Measurements from ENCODE around the gene HDAC4. TPM values are rescaled to one million over a fixed set of nuclear protein-coding genes. Genes with fewer than 3 reads are reported as not detected.

Gene HDAC4
- total and polyA plus RNA-seq, 2 of the 8 experiments (the other 6 are each of a cell fraction or from before 2014, with no cell fraction given): 15.4 to 31.5 TPM

DNA sequence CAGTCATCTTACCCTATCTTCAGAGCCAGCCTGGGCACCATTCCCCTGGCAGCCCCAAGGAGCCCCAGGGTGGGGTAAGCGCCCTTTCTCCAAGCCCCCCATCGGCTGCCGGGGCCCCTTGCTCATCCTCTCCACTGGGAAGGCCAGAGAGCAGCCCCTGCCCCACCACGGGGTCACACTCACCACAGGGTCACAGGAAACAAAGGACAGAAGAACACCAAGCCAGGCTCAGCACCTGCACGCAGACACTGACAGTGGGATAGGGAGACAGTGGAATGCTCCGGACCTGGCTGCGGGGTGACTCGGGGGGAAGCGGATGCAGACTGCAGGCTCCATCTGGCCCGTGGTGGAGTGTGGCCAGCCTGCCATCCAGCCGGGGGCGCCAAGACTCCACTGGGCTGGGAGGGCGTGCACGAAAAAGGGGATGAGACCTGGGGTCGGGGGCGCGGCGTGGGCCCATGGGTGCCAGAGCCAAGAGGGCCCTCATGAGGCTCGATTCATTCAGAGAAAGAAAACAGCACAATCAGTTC lies 21.1 kb downstream of the HDAC4 start:
- ChIA-PET POLR2A (ENCODE audit: partially characterized antibody) (interaction anchor here (1.5 kb wide), 1 partner anchor 10 kb away, joined by 5 read pairs; no protein-coding TSS in a partner anchor), CTCF (ENCODE audit: partially characterized antibody) (interaction anchor here (0.6 to 4.1 kb wide), 7 partner anchors 11 to 976 kb away, joined by 3 to 30 read pairs (median 3); no protein-coding TSS in a partner anchor)
- H4K91ac ChIP-seq (replicated peaks; ENCODE audit: insufficient read length, low read length): no peak overlapping the region
- no peak overlapping the region for H3K23ac ChIP-seq (ENCODE audit: insufficient read length)
- no peak overlapping the region for H2BK12ac ChIP-seq (ENCODE audit: low read depth, low read length)
- H3K27me3 ChIP-seq (replicated peaks in 1 of 4; ENCODE audit: control insufficient read depth in 3 of 4, extremely low read depth in 1 of 4, insufficient read depth in 3 of 4, low read length in 3 of 4): no peaks in the 10 kb centered on the region
- H3K9me3 ChIP-seq (ENCODE audit: insufficient read depth in 2 of 2, low read depth in 1 of 2, low read length in 1 of 2): no peaks in the 10 kb centered on the region
- H3K79me1 ChIP-seq (ENCODE audit: low read depth, low read length): peaks cover 26% of the 10 kb centered on the region
- peaks cover 12 to 24% (median 18%) of the 10 kb centered on the region in 4 experiments for H3K4me1 ChIP-seq (replicated peaks in 1 of 4; ENCODE audit: control insufficient read depth in 3 of 4, insufficient read depth in 4 of 4, low read length in 3 of 4)
- no peak overlapping the region for H2AK5ac ChIP-seq (ENCODE audit: low read depth, low read length)
- DNase-seq (ENCODE audit: low read depth in 1 of 2, low spot score in 2 of 2) (no peak), FAIRE-seq (no peak)
- no peak overlapping the region for H2AFZ ChIP-seq (ENCODE audit: low read length)
- H3K56ac ChIP-seq (replicated peaks; ENCODE audit: insufficient read length, low read depth, low read length): no peak overlapping the region
- no peak overlapping the region for H2BK15ac ChIP-seq (ENCODE audit: low read length)
- H3K36me3 ChIP-seq (ENCODE audit: control insufficient read depth in 2 of 4, insufficient read depth in 4 of 4, low read length in 3 of 4): no peaks in the 10 kb centered on the region
- 89% methylated on average over 19 of the region's 19 CpGs; no CpG with 5 or more reads in 1 of the 2 experiments for WGBS, 2 experiments (ENCODE audit: extremely low coverage in 1 of 2, insufficient coverage in 1 of 2, insufficient read length in 1 of 2, insufficient replicate concordance in 2 of 2, low coverage in 1 of 2, low lambda C conversion rate in 2 of 2, missing lambda C conversion rate in 1 of 2)
- H2BK120ac ChIP-seq (replicated peaks; ENCODE audit: low read depth, low read length): no peak overlapping the region
- peaks cover 23 to 37% of the 10 kb centered on the region in 2 experiments for H4K20me1 ChIP-seq (replicated peaks in 1 of 2; ENCODE audit: control insufficient read depth in 1 of 2, insufficient read depth in 2 of 2, low read length in 2 of 2)
- H3K4ac ChIP-seq (replicated peaks; ENCODE audit: insufficient read length, low read depth, low read length): no peak overlapping the region
- no peak overlapping the region for H2BK5ac ChIP-seq (ENCODE audit: low read depth, low read length)
- H3K4me2 ChIP-seq (ENCODE audit: insufficient read depth in 1 of 2, low read depth in 2 of 2, low read length in 2 of 2): no peak overlapping the region
- no peaks in the 10 kb centered on the region for H3K23me2 ChIP-seq (ENCODE audit: low read depth, low read length)
- no peak overlapping the region for H4K8ac ChIP-seq (ENCODE audit: extremely low read depth, insufficient read depth, low read length)
- no peak overlapping the region for H3K27ac ChIP-seq (ENCODE audit: low read depth, low read length)
- H3K4me3 ChIP-seq (ENCODE audit: extremely low read depth in 1 of 4, insufficient read depth in 2 of 4, low read depth in 3 of 4, low read length in 4 of 4): no peak overlapping the region
- peaks cover 0 to 86% of the 10 kb centered on the region in 2 experiments; a peak in 2 of 4 replicates for H3K79me2 ChIP-seq (ENCODE audit: control insufficient read depth in 1 of 2, insufficient read depth in 2 of 2, low read length in 2 of 2)
- H3K14ac ChIP-seq (ENCODE audit: insufficient read length): no peak overlapping the region
- H2BK20ac ChIP-seq (ENCODE audit: low read length): no peak overlapping the region
- no peak overlapping the region for H3K18ac ChIP-seq (ENCODE audit: extremely low read depth, low read length)
- H4K5ac ChIP-seq (ENCODE audit: insufficient read length, low read depth, low read length): no peak overlapping the region
- H3K9ac ChIP-seq (replicated peaks in 1 of 4; ENCODE audit: extremely low read depth in 1 of 4, low read depth in 3 of 4, low read length in 3 of 4): no peak overlapping the region

Measured in H1 (cell line).